Common myeloid progenitor, CD34-positive (primary cell): Measurements from ENCODE around the gene EGF.

Experiments used
- CTCF ChIA-PET: fragments of 350-600 bp; sonication (Branson Sonifier 250); formaldehyde crosslinking; loops from one replicate; lab custom pipeline; 2021; ENCODE audit warnings: antibody characterized with exemption; lab: Charles Lee
- POLR2A ChIA-PET: fragments of 350-600 bp; sonication (Branson Sonifier 250); formaldehyde crosslinking; loops from one replicate; lab custom pipeline; 2021; ENCODE audit warnings: antibody characterized with exemption; lab: Charles Lee
- DNase-seq, 3 donors: peaks; one replicate each; pipeline versions ENCODE4 v3.0.0 to v3.0.0-alpha.2; 2013
- H3K27ac ChIP-seq, 2 experiments: 1 replicate in 1 of 2; 2 replicates in 1 of 2; pipeline ENCODE4 v1.7.0; 2013; ENCODE audit warnings: inconsistent platforms in 2 of 2, low read length in 2 of 2, mild to moderate bottlenecking in 2 of 2, low read depth in 1 of 2, moderate library complexity in 1 of 2; ENCODE audit not compliant: severe bottlenecking in 2 of 2, insufficient read depth in 1 of 2, poor library complexity in 1 of 2
- H3K27me3 ChIP-seq, 5 experiments: replicated peaks in 2 of 5; 1 replicate in 3 of 5; 2 replicates in 2 of 5; pipeline versions ENCODE4 v1.6.1 to v1.7.0; 2013; ENCODE audit warnings: low read length in 4 of 5, mild to moderate bottlenecking in 2 of 5, moderate library complexity in 2 of 5, inconsistent platforms in 1 of 5; ENCODE audit not compliant: insufficient read depth in 5 of 5, control insufficient read depth in 4 of 5
- H3K36me3 ChIP-seq, 4 experiments: 1 replicate in 2 of 4; 2 replicates in 2 of 4; pipeline versions ENCODE4 v1.6.1 to v1.7.0; 2013; ENCODE audit warnings: low read length in 3 of 4, control low read depth in 1 of 4, mild to moderate bottlenecking in 1 of 4; ENCODE audit not compliant: control insufficient read depth in 4 of 4, insufficient read depth in 4 of 4
- H3K4me1 ChIP-seq, 4 experiments: 1 replicate in 3 of 4; 2 replicates in 1 of 4; pipeline versions ENCODE4 v1.6.1 to v1.7.1; 2013; ENCODE audit warnings: low read length in 3 of 4, mild to moderate bottlenecking in 3 of 4, control low read depth in 1 of 4, inconsistent platforms in 1 of 4, moderate library complexity in 1 of 4; ENCODE audit not compliant: control insufficient read depth in 4 of 4, insufficient read depth in 4 of 4; ENCODE audit errors: control extremely low read depth in 1 of 4
- H3K4me3 ChIP-seq, 7 experiments: 1 replicate in 4 of 7; 2 replicates in 3 of 7; pipeline versions ENCODE4 v1.5.1 to v1.7.0; 2013; ENCODE audit warnings: mild to moderate bottlenecking in 7 of 7, low read length in 6 of 7, moderate library complexity in 6 of 7, inconsistent platforms in 2 of 7, low read depth in 2 of 7, control low read depth in 1 of 7; ENCODE audit not compliant: insufficient read depth in 4 of 7, control insufficient read depth in 1 of 7; ENCODE audit errors: extremely low read depth in 1 of 7
- H3K9me3 ChIP-seq, 5 experiments: 1 replicate in 4 of 5; 2 replicates in 1 of 5; pipeline versions ENCODE4 v1.6.1 to v1.7.1; 2013; ENCODE audit warnings: low read length in 4 of 5, mild to moderate bottlenecking in 2 of 5, inconsistent platforms in 1 of 5, low read depth in 1 of 5, moderate library complexity in 1 of 5; ENCODE audit not compliant: control insufficient read depth in 4 of 5, insufficient read depth in 2 of 5; ENCODE audit errors: control extremely low read depth in 1 of 5
- WGBS: methylation state at CpG from one replicate; pipeline ENCODE4 v1.1.5; 2013; ENCODE audit not compliant: insufficient coverage; 5-methylcytosine and 5-hydroxymethylcytosine counted together

The EGF gene

GRCh38 chr4:109969919-109970318 is 57.2 kb downstream of the EGF start:
- CTCF ChIA-PET: interaction anchor here (1.0 to 1.2 kb wide), 3 partner anchors 8 to 11 kb away, joined by 3 to 5 read pairs (median 3); no protein-coding TSS in a partner anchor
- peak overlapping the region in 4 of 7 experiments; percentile 2 to 61 (median 50) for H3K4me3 ChIP-seq

GRCh38 chr4:109972786-109973528 is 60.3 kb downstream of the EGF start:
- Histone ChIP-seq H3K27ac (no peak overlapping the region), H3K4me1 (peaks cover 7 to 40% (median 15%) of the 10 kb centered on the region in 4 experiments), H3K27me3 (no peaks in the 10 kb centered on the region), H3K9me3 (no peaks in the 10 kb centered on the region), H3K36me3 (no peaks in the 10 kb centered on the region), H3K4me3 (no peak overlapping the region)
- DNase-seq: no peak
- CTCF ChIA-PET: interaction anchor here (0.8 kb wide), 1 partner anchor 25 kb away, joined by 5 read pairs; no protein-coding TSS in a partner anchor
- POLR2A ChIA-PET: no interaction called here
- WGBS: 81% methylated on average over 4 of the region's 5 CpGs

More at GRCh38 chr4:109969919-109970318, 57.2 kb downstream of the EGF start:
- H3K36me3 ChIP-seq: no peaks in the 10 kb centered on the region
- POLR2A ChIA-PET: interaction anchor here (0.7 kb wide), 1 partner anchor 798 kb away, joined by 3 read pairs; no protein-coding TSS in a partner anchor
- H3K27ac ChIP-seq: peak overlapping the region in 1 of 2 experiments; percentile 57
- H3K9me3 ChIP-seq: no peaks in the 10 kb centered on the region
- WGBS: 0% methylated on average over 4 of the region's 6 CpGs
- no peaks in the 10 kb centered on the region for H3K27me3 ChIP-seq
- peak; percentile 53 to 83 (median 81) for DNase-seq
- H3K4me1 ChIP-seq: peaks cover 7 to 46% (median 19%) of the 10 kb centered on the region in 4 experiments

- H3K4me1 ChIP-seq: peaks cover 3 to 37% (median 11%) of the 10 kb centered on the region in 4 experiments
- WGBS: 91% methylated on average over 2 of the region's 2 CpGs
Observed at GRCh38 chr4:109973529-109973905, 60.8 kb downstream of the EGF start.

GRCh38 chr4:109976189-109976588 is 63.5 kb downstream of the EGF start:
- Histone ChIP-seq H3K27ac (no peak overlapping the region), H3K9me3 (no peaks in the 10 kb centered on the region), H3K4me3 (no peak overlapping the region), H3K36me3 (no peaks in the 10 kb centered on the region), H3K27me3 (no peaks in the 10 kb centered on the region), H3K4me1 (peaks cover 0 to 26% (median 6%) of the 10 kb centered on the region in 4 experiments)
- no CpG with 5 or more reads among the region's 6 CpGs for WGBS
- ChIA-PET POLR2A (no interaction called here), CTCF (interaction anchor here (0.6 to 4.5 kb wide), 13 partner anchors 12 to 556 kb away, joined by 3 to 19 read pairs (median 3); partner anchors contain the start of gene CASP6)
- DNase-seq: no peak

More at GRCh38 chr4:109973529-109973905, 60.8 kb downstream of the EGF start:
- Histone ChIP-seq H3K27me3 (no peaks in the 10 kb centered on the region), H3K9me3 (no peaks in the 10 kb centered on the region), H3K4me3 (no peak overlapping the region), H3K27ac (no peak overlapping the region), H3K36me3 (no peaks in the 10 kb centered on the region)
- ChIA-PET POLR2A (interaction anchor here (0.7 kb wide), 1 partner anchor 43 kb away, joined by 5 read pairs; no protein-coding TSS in a partner anchor), CTCF (interaction anchor here (0.8 kb wide), 1 partner anchor 25 kb away, joined by 5 read pairs; no protein-coding TSS in a partner anchor)
- DNase-seq: no peak

- Histone ChIP-seq H3K4me1 (peaks cover 0 to 17% (median 6%) of the 10 kb centered on the region in 4 experiments), H3K27ac (no peak overlapping the region), H3K4me3 (no peak overlapping the region), H3K36me3 (no peaks in the 10 kb centered on the region), H3K9me3 (no peaks in the 10 kb centered on the region), H3K27me3 (no peaks in the 10 kb centered on the region)
- CTCF ChIA-PET: interaction anchor here (1.0 to 4.5 kb wide), 17 partner anchors 8 to 556 kb away, joined by 3 to 21 read pairs (median 5); partner anchors contain the start of genes CASP6 and RRH
- peak; percentile 40 to 63 (median 57) for DNase-seq
- 100% methylated on average over 1 of the region's 2 CpGs for WGBS
- POLR2A ChIA-PET: interaction anchor here (0.6 kb wide), 1 partner anchor 479 kb away, joined by 3 read pairs; no protein-coding TSS in a partner anchor
Observed at GRCh38 chr4:109977854-109978501, 65.3 kb downstream of the EGF start.

GRCh38 chr4:109978704-109979454 is 66.2 kb downstream of the EGF start:
- H3K27me3 ChIP-seq: no peaks in the 10 kb centered on the region
- no peak overlapping the region for H3K4me3 ChIP-seq
- 53% methylated on average over 4 of the region's 5 CpGs for WGBS
- peaks cover 0 to 13% (median 6%) of the 10 kb centered on the region in 4 experiments for H3K4me1 ChIP-seq
- H3K9me3 ChIP-seq: no peaks in the 10 kb centered on the region
- ChIA-PET POLR2A (interaction anchor here (0.6 kb wide), 1 partner anchor 19 kb away, joined by 3 read pairs; no protein-coding TSS in a partner anchor), CTCF (interaction anchor here (0.9 to 4.5 kb wide), 16 partner anchors 9 to 555 kb away, joined by 3 to 21 read pairs (median 5); partner anchors contain the start of genes CASP6 and RRH)
- DNase-seq: peak in 1 of 3 donors; percentile 21
- peaks cover 0 to 2% (median 0%) of the 10 kb centered on the region in 4 experiments for H3K36me3 ChIP-seq
- H3K27ac ChIP-seq: no peak overlapping the region
